ENCODE results near the gene MRPL4. TPM values are rescaled to one million over a fixed set of nuclear protein-coding genes. Genes with fewer than 3 reads are reported as not detected.
A peak's percentile ranks its signal among the peaks of the same experiment; 100 is the strongest.

Gene MRPL4
- total RNA-seq, 2 experiments from 2014 or later, result 55.4 to 58.6 TPM

GRCh38 chr19:10222201-10222890 is 29.7 kb upstream of the MRPL4 start:
- DNase-seq, result no peak
- ChIA-PET POLR2A (interaction anchor here (1.2 kb wide), 1 partner anchor 28 kb away, joined by 3 read pairs; the partner anchor contains the start of gene DNMT1), CTCF (no interaction called here)
- peaks cover 4% of the 10 kb centered on the region for H3K36me3 Mint-ChIP-seq (ENCODE audit: low read depth)
- no peaks in the 10 kb centered on the region for H3K9me3 Mint-ChIP-seq
- H3K4me1 Mint-ChIP-seq, result peaks cover 6% of the 10 kb centered on the region
- H3K27me3 Mint-ChIP-seq, result no peaks in the 10 kb centered on the region
- no peak overlapping the region for H3K4me3 Mint-ChIP-seq
- no peak overlapping the region for H3K27ac Mint-ChIP-seq

- Mint-ChIP-seq H3K9me3 (no peaks in the 10 kb centered on the region), H3K4me1 (peaks cover 6% of the 10 kb centered on the region), H3K36me3 (ENCODE audit: low read depth) (peaks cover 4% of the 10 kb centered on the region), H3K4me3 (no peak overlapping the region), H3K27me3 (no peaks in the 10 kb centered on the region), H3K27ac (no peak overlapping the region)
- ChIA-PET CTCF (no interaction called here), POLR2A (interaction anchor here (0.6 kb wide), 1 partner anchor 466 kb away, joined by 3 read pairs; no protein-coding TSS in a partner anchor)
- DNase-seq, result no peak
Observed at GRCh38 chr19:10223488-10224213, 28.4 kb upstream of the MRPL4 start.

GRCh38 chr19:10224337-10224736 is 27.7 kb upstream of the MRPL4 start:
- peaks cover 4% of the 10 kb centered on the region for H3K36me3 Mint-ChIP-seq (ENCODE audit: low read depth)
- peaks cover 9% of the 10 kb centered on the region for H3K4me1 Mint-ChIP-seq
- no peaks in the 10 kb centered on the region for H3K9me3 Mint-ChIP-seq
- no peak overlapping the region for H3K27ac Mint-ChIP-seq
- no peak for DNase-seq
- no peak overlapping the region for H3K4me3 Mint-ChIP-seq
- ChIA-PET CTCF (no interaction called here), POLR2A (no interaction called here)
- H3K27me3 Mint-ChIP-seq, result no peaks in the 10 kb centered on the region

- ChIA-PET POLR2A (interaction anchor here (0.7 kb wide), 1 partner anchor 155 kb away, joined by 3 read pairs; the partner anchor contains the start of gene TYK2), CTCF (interaction anchor here (5.5 kb wide), 1 partner anchor 24 kb away, joined by 51 read pairs; the partner anchor contains the start of gene MRPL4)
- Mint-ChIP-seq H3K4me3 (no peak overlapping the region), H3K4me1 (peaks cover 14% of the 10 kb centered on the region), H3K9me3 (no peaks in the 10 kb centered on the region), H3K36me3 (ENCODE audit: low read depth) (peaks cover 4% of the 10 kb centered on the region), H3K27me3 (no peaks in the 10 kb centered on the region), H3K27ac (no peak overlapping the region)
- no peak for DNase-seq
Observed at GRCh38 chr19:10226021-10226375, 26.0 kb upstream of the MRPL4 start.

GRCh38 chr19:10226376-10227025 is 25.5 kb upstream of the MRPL4 start:
- no peaks in the 10 kb centered on the region for H3K27me3 Mint-ChIP-seq
- no peaks in the 10 kb centered on the region for H3K9me3 Mint-ChIP-seq
- no peak overlapping the region for H3K4me3 Mint-ChIP-seq
- ChIA-PET CTCF (interaction anchor here (5.5 kb wide), 1 partner anchor 24 kb away, joined by 51 read pairs; the partner anchor contains the start of gene MRPL4), POLR2A (interaction anchor here (0.7 to 1.7 kb wide), 3 partner anchors 10 to 154 kb away, joined by 3 to 7 read pairs (median 3); partner anchors contain the start of genes MRPL4 and TYK2)
- H3K27ac Mint-ChIP-seq, result no peak overlapping the region
- peaks cover 4% of the 10 kb centered on the region for H3K36me3 Mint-ChIP-seq (ENCODE audit: low read depth)
- H3K4me1 Mint-ChIP-seq, result peaks cover 14% of the 10 kb centered on the region
- DNase-seq, result no peak

GRCh38 chr19:10227026-10227971 is 24.7 kb upstream of the MRPL4 start:
- Mint-ChIP-seq H3K4me1 (peaks cover 14% of the 10 kb centered on the region), H3K27me3 (no peaks in the 10 kb centered on the region), H3K36me3 (ENCODE audit: low read depth) (peaks cover 4% of the 10 kb centered on the region), H3K4me3 (no peak overlapping the region), H3K9me3 (no peaks in the 10 kb centered on the region), H3K27ac (no peak overlapping the region)
- no peak for DNase-seq
- ChIA-PET CTCF (interaction anchor here (2.9 to 5.5 kb wide), 2 partner anchors 23 to 26 kb away, joined by 8 to 51 read pairs; partner anchors contain the start of gene MRPL4), POLR2A (interaction anchor here (1.3 to 1.7 kb wide), 2 partner anchors 9 to 25 kb away, joined by 3 to 7 read pairs; partner anchors contain the start of gene MRPL4)

- Mint-ChIP-seq H3K36me3 (ENCODE audit: low read depth) (peaks cover 4% of the 10 kb centered on the region), H3K4me3 (no peak overlapping the region), H3K4me1 (peaks cover 13% of the 10 kb centered on the region), H3K9me3 (no peaks in the 10 kb centered on the region), H3K27me3 (no peaks in the 10 kb centered on the region), H3K27ac (no peak overlapping the region)
- CTCF ChIA-PET, result interaction anchor here (0.6 to 5.5 kb wide), 6 partner anchors 18 to 44 kb away, joined by 3 to 51 read pairs (median 5); partner anchors contain the start of gene MRPL4
- POLR2A ChIA-PET, result interaction anchor here (1.0 to 2.6 kb wide), 4 partner anchors 8 to 35 kb away, joined by 3 to 8 read pairs (median 4); partner anchors contain the start of gene MRPL4
- DNase-seq, result no peak
Observed at GRCh38 chr19:10228393-10228792, 23.6 kb upstream of the MRPL4 start.

GRCh38 chr19:10228920-10229319 is 23.1 kb upstream of the MRPL4 start:
- peak; percentile 56 for DNase-seq
- Mint-ChIP-seq H3K27me3 (no peaks in the 10 kb centered on the region), H3K9me3 (no peaks in the 10 kb centered on the region), H3K4me3 (peak overlapping the region; percentile 37), H3K27ac (no peak overlapping the region), H3K36me3 (ENCODE audit: low read depth) (peaks cover 3% of the 10 kb centered on the region), H3K4me1 (peaks cover 13% of the 10 kb centered on the region)
- POLR2A ChIA-PET, result interaction anchor here (1.0 to 2.6 kb wide), 4 partner anchors 9 to 35 kb away, joined by 3 to 8 read pairs (median 4); partner anchors contain the start of gene MRPL4
- CTCF ChIA-PET, result interaction anchor here (0.6 to 5.5 kb wide), 6 partner anchors 17 to 45 kb away, joined by 3 to 51 read pairs (median 5); partner anchors contain the start of gene MRPL4

GRCh38 chr19:10230173-10230860 is 21.7 kb upstream of the MRPL4 start:
- peak; percentile 50 for DNase-seq
- no peaks in the 10 kb centered on the region for H3K27me3 Mint-ChIP-seq
- POLR2A ChIA-PET, result interaction anchor here (1.3 to 2.6 kb wide), 3 partner anchors 20 to 38 kb away, joined by 3 to 8 read pairs (median 3); partner anchors contain the start of gene DNMT1

GRCh38 chr19:10230861-10231611 is 21.0 kb upstream of the MRPL4 start, which contains the start of gene S1PR2:
S1PR2 (minus strand) TSS chr19:10231331; CDS start chr19:10224905, 6,426 bp downstream.
- Mint-ChIP-seq H3K36me3 (ENCODE audit: low read depth) (no peaks in the 10 kb centered on the region), H3K4me1 (peaks cover 24% of the 10 kb centered on the region), H3K27me3 (no peaks in the 10 kb centered on the region), H3K27ac (peak within 1 kb of the TSS; percentile 52), H3K4me3 (peak within 1 kb of the TSS; percentile 86), H3K9me3 (no peaks in the 10 kb centered on the region)
- POLR2A ChIA-PET, result interaction anchor here (1.3 kb wide), 3 partner anchors 19 to 38 kb away, joined by 3 to 4 read pairs (median 3); partner anchors contain the start of gene DNMT1
- DNase-seq, result peak; percentile 71
- CTCF ChIA-PET, result interaction anchor here (0.9 to 3.8 kb wide), 4 partner anchors 11 to 36 kb away, joined by 3 to 19 read pairs (median 4); partner anchors contain the start of gene DNMT1

More at GRCh38 chr19:10230173-10230860, 21.7 kb upstream of the MRPL4 start:
- H3K27ac Mint-ChIP-seq, result peak overlapping the region; percentile 52
- CTCF ChIA-PET, result interaction anchor here (5.5 kb wide), 1 partner anchor 20 kb away, joined by 51 read pairs; the partner anchor contains the start of gene MRPL4
- no peaks in the 10 kb centered on the region for H3K36me3 Mint-ChIP-seq (ENCODE audit: low read depth)
- H3K4me1 Mint-ChIP-seq, result peaks cover 17% of the 10 kb centered on the region
- H3K9me3 Mint-ChIP-seq, result no peaks in the 10 kb centered on the region
- H3K4me3 Mint-ChIP-seq, result peak overlapping the region; percentile 86

Data from activated CD4-positive, alpha-beta memory T cell treated with anti-CD3 and anti-CD28 coated beads, Interleukin-2, amount 10 ng/mL, durations not matched to agents 7 days and 5 days (primary cell).